Muscle of leg (tissue), 11 donors: ENCODE data around the gene INO80B. TPM values are rescaled to one million over a fixed set of nuclear protein-coding genes. Genes with fewer than 3 reads are reported as not detected.
"Not testable (repeated sequence)": the region's sequence is repeated elsewhere in the genome, so short reads cannot be mapped to it uniquely, and the experiment has no call there.

Source experiments
- DNase-seq: peaks from one replicate; pipeline ENCODE4 v3.0.0; 2013
- H3K27ac ChIP-seq: one replicate; pipeline ENCODE4 v1.5.1; 2013; ENCODE audit warnings: mild to moderate bottlenecking, low read length, control low read depth
- H3K27me3 ChIP-seq: one replicate; pipeline ENCODE4 v1.6.1; 2013; ENCODE audit warnings: low read length; ENCODE audit not compliant: control insufficient read depth, insufficient read depth
- H3K36me3 ChIP-seq: one replicate; pipeline ENCODE4 v1.6.1; 2013; ENCODE audit warnings: low read length; ENCODE audit not compliant: control insufficient read depth, insufficient read depth
- H3K4me1 ChIP-seq: one replicate; pipeline ENCODE4 v1.6.1; 2013; ENCODE audit warnings: low read length; ENCODE audit not compliant: control insufficient read depth, insufficient read depth
- H3K4me3 ChIP-seq: one replicate; pipeline ENCODE4 v1.5.1; 2013; ENCODE audit warnings: low read length, control low read depth
- H3K9me3 ChIP-seq: replicated peaks from 2 replicates; pipeline ENCODE4 v1.6.1; 2013; ENCODE audit warnings: low read depth, low read length; ENCODE audit not compliant: control insufficient read depth
- WGBS: methylation state at CpG from one replicate; pipeline ENCODE4 v1.1.5; 2013; ENCODE audit warnings: missing lambda C conversion rate; ENCODE audit not compliant: insufficient coverage; 5-methylcytosine and 5-hydroxymethylcytosine counted together
- polyA plus RNA-seq, 8 donors: library from polyadenylated mRNA; unstranded; fragments of 120-200 nt; gene quantifications; one replicate each; pipeline versions ENCODE4 v1.2.1 to v1.2.3, GENCODE V29; 2013; ENCODE audit warnings: inconsistent platforms in 1 of 8, low replicate concordance in 1 of 8; ENCODE audit not compliant: insufficient read length in 8 of 8, insufficient read depth in 1 of 8
- total RNA-seq: library from RNA; stranded (reverse); fragments of 120-200 nt; gene quantifications from one replicate; pipeline ENCODE4 v1.2.4, GENCODE V29; 2013

The INO80B gene
- total and polyA plus RNA-seq, 9 donors, result 15.9 to 26.5 (median 21.1) TPM

DNA sequence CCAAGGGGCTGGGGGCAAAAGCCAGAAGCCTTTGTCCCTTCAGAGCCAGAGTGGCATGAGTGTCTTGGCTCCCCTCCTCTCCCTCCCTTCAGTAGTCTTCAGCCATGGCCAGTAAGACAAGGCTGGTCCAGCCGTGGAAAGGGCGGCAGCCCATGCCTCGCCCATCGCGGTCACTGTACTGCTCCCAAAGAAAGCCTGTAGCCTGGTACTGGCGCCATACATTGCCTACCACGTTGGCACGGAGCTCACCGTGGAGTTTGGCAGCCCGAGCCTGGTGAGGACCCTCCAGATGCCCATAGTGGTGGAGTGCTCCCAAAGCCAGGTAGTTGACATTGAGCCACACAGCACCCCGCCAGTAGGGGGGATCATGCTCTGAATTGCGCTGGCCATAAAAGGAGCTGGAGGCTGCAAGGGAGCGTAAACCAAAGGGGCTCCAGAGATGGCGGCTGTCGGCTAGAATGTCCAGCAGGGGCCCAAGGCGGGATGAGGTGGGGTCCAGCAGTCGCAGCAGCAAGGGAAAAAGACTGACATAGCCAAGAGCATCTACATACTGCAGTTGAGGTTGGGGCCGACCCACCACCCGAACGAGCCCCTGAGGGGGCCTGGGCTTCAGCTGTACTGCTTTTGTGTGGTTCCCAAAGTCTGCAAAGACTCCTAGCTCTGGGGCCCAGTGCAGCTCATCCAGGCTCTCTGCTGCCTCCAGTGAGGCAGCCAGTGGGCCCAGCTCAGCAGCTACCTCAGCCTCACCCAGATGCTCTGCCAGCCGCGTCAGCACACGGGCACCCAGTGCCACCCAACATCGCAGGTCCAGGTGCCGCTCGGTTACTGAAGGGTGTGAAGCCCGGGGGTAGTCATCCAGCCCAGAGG is 6.5 kb downstream of the INO80B start:
- Histone ChIP-seq H3K4me1 (peaks cover 25% of the 10 kb centered on the region), H3K27ac (no peak overlapping the region), H3K4me3 (no peak overlapping the region), H3K36me3 (peaks cover 26% of the 10 kb centered on the region), H3K9me3 (no peaks in the 10 kb centered on the region), H3K27me3 (no peaks in the 10 kb centered on the region)
- DNase-seq, result no peak
- WGBS, result 88% methylated on average over 23 of the region's 27 CpGs

DNA sequence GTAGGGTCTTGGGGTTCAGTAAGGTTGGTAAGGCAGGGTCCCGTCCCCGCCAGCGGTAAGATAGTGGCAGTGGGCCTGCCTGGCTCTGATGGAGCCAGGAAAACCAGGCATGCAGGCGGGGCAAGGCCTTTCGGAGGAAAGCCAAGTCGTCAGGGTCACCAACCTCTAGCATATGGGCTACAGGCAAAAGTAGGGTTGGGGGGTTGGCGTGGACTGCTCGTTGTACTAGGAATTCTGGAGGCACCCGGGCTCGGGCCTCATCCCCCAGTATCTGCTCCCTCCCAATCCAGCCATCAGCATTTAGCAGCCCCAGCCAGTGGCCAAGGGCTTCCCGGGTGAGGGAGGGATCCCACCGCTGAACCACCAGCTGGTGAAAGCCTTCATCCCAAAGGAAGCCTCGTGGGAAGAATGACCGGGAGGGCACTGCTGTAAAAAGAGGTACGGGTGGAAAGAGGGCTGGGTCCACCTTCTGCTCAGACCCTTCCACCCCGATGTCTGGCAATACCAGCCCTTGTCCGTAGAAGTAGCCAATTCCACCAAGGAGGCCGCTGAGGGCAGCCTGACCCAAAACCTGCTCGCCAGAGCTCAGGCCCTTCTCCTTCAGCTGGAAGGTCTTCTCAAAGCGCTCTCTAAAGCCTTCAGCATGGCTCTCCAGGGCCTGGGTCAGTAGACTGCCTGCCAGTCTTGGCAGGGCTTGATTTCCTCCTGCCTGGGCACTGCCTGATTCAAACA is 7.3 kb downstream of the INO80B start:
- H3K36me3 ChIP-seq, result peaks cover 26% of the 10 kb centered on the region
- no peak overlapping the region for H3K27ac ChIP-seq
- H3K4me1 ChIP-seq, result peaks cover 19% of the 10 kb centered on the region
- DNase-seq, result no peak
- H3K4me3 ChIP-seq, result no peak overlapping the region
- 93% methylated on average over 12 of the region's 20 CpGs for WGBS
- H3K9me3 ChIP-seq, result no peaks in the 10 kb centered on the region
- no peaks in the 10 kb centered on the region for H3K27me3 ChIP-seq

DNA sequence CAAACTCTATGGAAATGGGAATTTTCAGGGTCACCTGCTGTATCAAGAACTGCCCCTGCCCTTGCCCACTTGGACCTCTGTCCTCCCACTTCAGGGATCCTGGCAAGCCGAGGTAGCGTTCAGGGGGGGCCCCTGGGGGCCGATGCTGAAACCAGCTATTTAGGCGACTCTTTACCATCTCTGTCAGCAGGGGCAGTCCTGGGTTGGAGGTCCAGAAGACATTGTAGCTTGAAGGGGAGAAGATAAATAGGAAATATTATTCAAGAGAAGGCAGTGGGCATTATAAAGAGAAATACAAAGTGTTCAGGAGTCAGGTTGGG is 7.9 kb downstream of the INO80B start:
- H3K27ac ChIP-seq, result no peak overlapping the region
- WGBS, result 80% methylated on average over 1 of the region's 4 CpGs
- DNase-seq, result no peak

DNA sequence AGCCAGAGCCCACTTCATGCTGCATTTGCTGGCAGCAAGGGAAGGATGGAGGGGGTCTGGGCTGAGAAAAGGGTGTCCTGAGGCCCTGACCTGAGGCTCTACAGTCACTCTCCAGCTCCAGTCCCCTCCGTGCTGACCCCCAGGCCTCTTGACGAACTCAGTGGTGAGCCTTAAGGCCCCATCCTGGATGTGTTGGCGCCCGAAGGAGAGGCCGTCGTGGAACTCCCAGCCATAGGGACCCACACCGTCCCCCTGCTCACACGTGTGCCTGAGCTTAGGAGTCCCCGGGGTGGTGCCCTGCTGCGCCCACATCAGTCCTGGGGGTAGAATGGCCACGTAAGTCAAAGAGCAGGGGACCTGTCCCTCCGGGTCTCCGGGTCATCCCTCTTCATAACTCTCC is 9.5 kb downstream of the INO80B start:
- no peaks in the 10 kb centered on the region for H3K27me3 ChIP-seq
- peaks cover 26% of the 10 kb centered on the region for H3K36me3 ChIP-seq
- peaks cover 13% of the 10 kb centered on the region for H3K4me1 ChIP-seq
- H3K27ac ChIP-seq, result peak overlapping the region; percentile 7
- H3K4me3 ChIP-seq, result peak overlapping the region; percentile 90
- under 1% methylated on average over 11 of the region's 13 CpGs for WGBS
- peak; percentile 19 for DNase-seq
- no peaks in the 10 kb centered on the region for H3K9me3 ChIP-seq

More for the DNA sequence above, 7.9 kb downstream of the INO80B start:
- H3K36me3 ChIP-seq, result peaks cover 26% of the 10 kb centered on the region
- no peaks in the 10 kb centered on the region for H3K27me3 ChIP-seq
- H3K4me3 ChIP-seq, result no peak overlapping the region
- H3K4me1 ChIP-seq, result peaks cover 19% of the 10 kb centered on the region
- no peaks in the 10 kb centered on the region for H3K9me3 ChIP-seq

DNA sequence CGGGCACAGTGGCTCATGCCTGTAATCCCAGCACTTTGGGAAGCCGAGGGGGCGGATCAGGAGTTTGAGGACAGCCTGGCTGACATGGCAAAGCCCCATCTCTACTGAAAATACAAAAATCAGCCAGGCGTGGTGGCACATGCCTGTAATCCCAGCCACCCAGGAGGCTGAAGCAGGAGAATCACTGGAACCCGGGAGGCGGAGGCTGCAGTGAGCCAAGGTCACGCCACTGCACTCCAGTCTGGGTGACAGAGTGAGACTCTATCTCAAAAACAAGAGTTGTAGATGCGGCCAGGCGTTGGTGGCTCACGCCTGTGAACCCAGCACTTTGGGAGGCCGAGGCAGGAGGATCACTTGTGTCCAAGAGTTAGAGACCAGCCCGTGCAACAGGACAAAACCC is 15.9 kb downstream of the INO80B start:
- not testable (repeated sequence) for H3K27ac ChIP-seq, H3K27me3 ChIP-seq, H3K4me3 ChIP-seq, DNase-seq, H3K9me3 ChIP-seq
- H3K4me1 ChIP-seq, result peaks cover 11% of the 10 kb centered on the region
- peaks cover 17% of the 10 kb centered on the region for H3K36me3 ChIP-seq
- 95% methylated on average over 4 of the region's 12 CpGs for WGBS

DNA sequence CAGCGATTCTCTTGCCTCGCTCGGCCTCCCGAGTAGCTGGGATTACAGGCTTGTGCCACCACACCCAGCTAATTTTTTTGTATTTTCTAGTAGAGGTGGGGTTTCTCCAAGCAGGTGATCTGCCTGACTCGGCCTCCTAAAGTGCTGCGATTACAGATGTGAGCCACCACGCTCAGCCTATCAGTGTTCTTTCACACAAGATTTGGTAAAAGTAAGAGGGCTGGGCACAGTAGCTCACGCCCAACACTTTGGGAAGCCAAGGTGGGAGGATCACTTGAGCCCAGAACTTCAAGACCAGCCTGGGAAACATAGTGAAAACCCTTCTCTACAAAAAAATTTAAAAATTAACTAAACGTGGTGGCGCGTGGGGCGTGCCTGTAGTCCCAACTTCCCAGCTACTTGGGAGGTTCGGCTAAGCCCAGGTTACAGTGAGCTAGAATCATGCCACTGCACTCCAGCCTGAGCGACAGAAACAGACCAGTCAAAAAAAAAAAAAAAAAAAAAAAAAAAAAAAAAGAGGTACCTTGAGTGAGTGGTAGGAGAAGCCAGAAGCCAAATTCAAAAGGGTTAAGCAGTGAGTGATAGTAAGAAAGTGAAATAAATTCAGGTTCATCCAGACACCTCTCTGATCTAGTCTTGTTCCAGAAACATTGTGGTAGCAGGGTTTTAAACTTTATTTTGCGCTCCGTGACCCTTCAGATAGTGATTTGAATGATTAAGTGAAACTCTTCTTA is 16.6 kb downstream of the INO80B start:
- Histone ChIP-seq H3K36me3 (peaks cover 22% of the 10 kb centered on the region), H3K4me3 (peak overlapping the region; percentile 51), H3K27me3 (no peaks in the 10 kb centered on the region), H3K9me3 (no peaks in the 10 kb centered on the region), H3K4me1 (peaks cover 11% of the 10 kb centered on the region), H3K27ac (peak overlapping the region; percentile 86)
- DNase-seq, result no peak
- WGBS, result 45% methylated on average over 4 of the region's 16 CpGs

DNA sequence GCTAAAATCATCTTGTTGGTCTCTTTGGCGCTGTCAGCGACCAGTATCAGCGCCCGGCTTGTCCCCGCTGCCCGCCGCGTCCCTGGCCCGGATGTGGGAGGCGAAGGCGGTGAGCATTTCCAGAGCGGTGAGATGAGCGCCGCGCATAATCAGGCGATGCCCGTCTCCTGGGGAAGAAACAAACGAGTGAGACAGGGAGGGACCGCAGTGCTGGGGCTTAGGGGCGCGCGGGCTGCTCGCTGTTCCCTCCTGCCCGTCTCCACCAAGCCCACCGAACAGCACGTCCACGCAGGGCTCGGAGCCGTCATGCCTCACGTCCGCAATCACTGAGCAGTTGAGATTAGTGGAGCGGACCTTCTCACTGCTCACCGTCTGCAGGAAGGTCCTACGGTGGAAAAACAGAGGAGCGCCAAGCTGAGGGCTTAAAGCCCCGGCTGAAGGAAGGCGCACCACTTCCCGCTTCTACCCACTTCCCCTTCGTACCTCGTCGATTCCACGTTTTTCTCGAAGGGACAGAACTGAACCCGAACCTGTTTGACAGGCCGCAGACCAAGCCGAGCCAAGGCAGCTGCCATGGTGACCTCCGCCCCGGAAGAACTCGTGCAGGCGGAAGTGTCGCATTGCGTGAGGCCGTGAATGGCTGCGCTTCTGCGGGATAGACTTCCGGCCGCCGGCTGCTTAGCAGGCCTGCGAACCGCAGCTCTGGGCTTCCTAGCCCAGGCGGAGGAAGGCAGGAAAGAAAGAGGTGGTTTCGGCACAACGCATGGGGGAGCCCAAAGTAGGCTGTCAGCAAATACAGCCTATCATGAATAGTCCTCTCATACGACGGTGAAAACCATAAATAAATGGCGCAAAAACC is 17.4 kb downstream of the INO80B start, which contains the start of gene MRPL53:
TSS of gene MRPL53 (minus strand) at position 595 of the 859 bp plus-strand sequence. CDS start at position 575, 20 bp downstream.
- Histone ChIP-seq H3K4me3 (peak within 1 kb of the TSS; percentile 51), H3K27ac (peak within 1 kb of the TSS; percentile 86), H3K4me1 (peaks cover 11% of the 10 kb centered on the region), H3K36me3 (peaks cover 29% of the 10 kb centered on the region), H3K9me3 (no peaks in the 10 kb centered on the region), H3K27me3 (no peaks in the 10 kb centered on the region)
- peak; percentile 98 for DNase-seq
- WGBS, result 0% methylated on average over 62 of the region's 66 CpGs

DNA sequence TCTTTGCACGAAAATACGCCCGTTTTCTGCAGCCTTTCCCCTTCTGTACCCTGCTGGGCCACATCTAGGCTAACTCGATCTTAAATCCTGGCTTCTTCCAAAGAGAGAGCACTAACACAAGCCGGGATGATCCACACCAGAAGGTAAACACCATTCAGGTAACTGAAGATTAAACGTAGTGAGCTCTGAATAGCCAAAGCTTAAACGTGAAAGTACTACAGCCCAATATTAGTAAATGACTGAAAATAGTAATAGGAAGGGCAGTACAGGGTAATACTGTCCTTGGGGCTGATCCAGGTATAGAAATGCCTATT is 18.0 kb downstream of the INO80B start:
- peak overlapping the region; percentile 51 for H3K4me3 ChIP-seq
- 0% methylated on average over 3 of the region's 7 CpGs for WGBS
- DNase-seq, result no peak
- peaks cover 11% of the 10 kb centered on the region for H3K4me1 ChIP-seq
- H3K36me3 ChIP-seq, result peaks cover 34% of the 10 kb centered on the region
- H3K9me3 ChIP-seq, result no peaks in the 10 kb centered on the region
- H3K27me3 ChIP-seq, result no peaks in the 10 kb centered on the region
- H3K27ac ChIP-seq, result peak overlapping the region; percentile 86

DNA sequence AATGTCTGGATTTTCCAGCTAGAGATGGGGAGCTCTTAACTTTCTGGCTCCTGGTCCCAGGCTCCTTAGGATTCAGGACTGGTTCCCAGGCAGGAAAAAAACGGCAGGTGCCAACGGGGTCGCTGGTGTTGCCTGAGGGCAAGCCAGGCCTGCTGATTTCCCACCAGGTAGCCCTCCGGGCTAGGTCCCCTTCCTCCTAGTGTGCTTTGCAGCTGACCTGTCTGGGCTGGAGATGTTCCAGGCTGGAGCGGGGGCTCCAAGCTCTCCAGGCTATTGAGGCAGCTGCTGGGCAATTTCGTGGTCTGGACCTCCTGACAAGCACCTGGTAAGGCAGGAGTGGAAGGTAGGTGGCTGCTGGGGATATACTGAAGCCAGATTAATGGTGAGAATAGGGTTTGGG is 19.6 kb downstream of the INO80B start:
- Histone ChIP-seq H3K27ac (no peak overlapping the region), H3K4me1 (peaks cover 11% of the 10 kb centered on the region), H3K27me3 (no peaks in the 10 kb centered on the region), H3K36me3 (peaks cover 38% of the 10 kb centered on the region), H3K4me3 (no peak overlapping the region), H3K9me3 (no peaks in the 10 kb centered on the region)
- no peak for DNase-seq
- WGBS, result 91% methylated on average over 6 of the region's 6 CpGs
